ENCODE data around the gene GRAMD1A. TPM values are rescaled to one million over a fixed set of nuclear protein-coding genes. Genes with fewer than 3 reads are reported as not detected.

Gene GRAMD1A
- total RNA-seq, 2 donors from 2014 or later: 115 to 137 TPM

DNA sequence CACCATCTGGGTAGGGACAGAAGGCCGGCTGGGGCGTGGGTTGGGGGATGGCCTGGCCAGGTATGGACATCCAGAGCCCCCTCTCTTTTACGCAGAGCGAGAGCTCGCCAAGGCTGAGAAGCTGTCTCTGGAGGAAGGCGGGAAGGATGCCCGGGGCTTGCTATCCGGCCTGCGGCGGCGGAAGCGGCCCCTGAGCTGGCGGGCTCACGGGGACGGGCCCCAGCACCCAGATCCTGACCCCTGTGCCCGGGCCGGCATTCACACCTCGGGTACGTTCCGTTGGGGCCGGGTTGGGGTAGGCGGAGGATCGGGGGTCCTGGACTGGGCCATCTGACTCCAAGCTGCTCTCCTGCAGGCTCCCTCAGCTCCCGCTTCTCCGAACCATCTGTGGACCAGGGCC is 21.5 kb downstream of the GRAMD1A start:
- no peak overlapping the region for H3K27ac Mint-ChIP-seq
- H3K9me3 ChIP-seq (ENCODE audit: control insufficient read depth, low read length): no peaks in the 10 kb centered on the region
- H3K4me1 Mint-ChIP-seq: no peaks in the 10 kb centered on the region
- no peaks in the 10 kb centered on the region for H3K4me1 ChIP-seq (ENCODE audit: control insufficient read depth, insufficient read depth, low read length)
- no peaks in the 10 kb centered on the region for H3K9me3 Mint-ChIP-seq
- H3K4me3 Mint-ChIP-seq: no peak overlapping the region
- no peak overlapping the region for H3K9ac ChIP-seq (ENCODE audit: extremely low read depth, low read length, poor library complexity, severe bottlenecking)
- TF ChIP-seq, protein P1, sequence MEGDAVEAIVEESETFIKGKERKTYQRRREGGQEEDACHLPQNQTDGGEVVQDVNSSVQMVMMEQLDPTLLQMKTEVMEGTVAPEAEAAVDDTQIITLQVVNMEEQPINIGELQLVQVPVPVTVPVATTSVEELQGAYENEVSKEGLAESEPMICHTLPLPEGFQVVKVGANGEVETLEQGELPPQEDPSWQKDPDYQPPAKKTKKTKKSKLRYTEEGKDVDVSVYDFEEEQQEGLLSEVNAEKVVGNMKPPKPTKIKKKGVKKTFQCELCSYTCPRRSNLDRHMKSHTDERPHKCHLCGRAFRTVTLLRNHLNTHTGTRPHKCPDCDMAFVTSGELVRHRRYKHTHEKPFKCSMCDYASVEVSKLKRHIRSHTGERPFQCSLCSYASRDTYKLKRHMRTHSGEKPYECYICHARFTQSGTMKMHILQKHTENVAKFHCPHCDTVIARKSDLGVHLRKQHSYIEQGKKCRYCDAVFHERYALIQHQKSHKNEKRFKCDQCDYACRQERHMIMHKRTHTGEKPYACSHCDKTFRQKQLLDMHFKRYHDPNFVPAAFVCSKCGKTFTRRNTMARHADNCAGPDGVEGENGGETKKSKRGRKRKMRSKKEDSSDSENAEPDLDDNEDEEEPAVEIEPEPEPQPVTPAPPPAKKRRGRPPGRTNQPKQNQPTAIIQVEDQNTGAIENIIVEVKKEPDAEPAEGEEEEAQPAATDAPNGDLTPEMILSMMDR (conservative IDR thresholded peaks at IDR 0.05): no peak
- H3K36me3 Mint-ChIP-seq (ENCODE audit: low read depth): peaks cover 76% of the 10 kb centered on the region
- no peak for DNase-seq
- WGBS, 2 experiments (ENCODE audit: insufficient coverage in 1 of 2, insufficient read length in 1 of 2): 97% methylated on average over 14 to 25 of the region's 25 CpGs
- H3K36me3 ChIP-seq (ENCODE audit: control insufficient read depth, insufficient read depth, low read length): peaks cover 81% of the 10 kb centered on the region
- no peaks in the 10 kb centered on the region for H3K27me3 Mint-ChIP-seq (ENCODE audit: insufficient read depth)
- H3K27me3 ChIP-seq (ENCODE audit: control insufficient read depth, insufficient read depth, low read length, poor library complexity, severe bottlenecking): no peaks in the 10 kb centered on the region
- no peak overlapping the region for H3K4me3 ChIP-seq (ENCODE audit: low read length)
- no peak overlapping the region for H3K27ac ChIP-seq (ENCODE audit: low read depth, low read length)

DNA sequence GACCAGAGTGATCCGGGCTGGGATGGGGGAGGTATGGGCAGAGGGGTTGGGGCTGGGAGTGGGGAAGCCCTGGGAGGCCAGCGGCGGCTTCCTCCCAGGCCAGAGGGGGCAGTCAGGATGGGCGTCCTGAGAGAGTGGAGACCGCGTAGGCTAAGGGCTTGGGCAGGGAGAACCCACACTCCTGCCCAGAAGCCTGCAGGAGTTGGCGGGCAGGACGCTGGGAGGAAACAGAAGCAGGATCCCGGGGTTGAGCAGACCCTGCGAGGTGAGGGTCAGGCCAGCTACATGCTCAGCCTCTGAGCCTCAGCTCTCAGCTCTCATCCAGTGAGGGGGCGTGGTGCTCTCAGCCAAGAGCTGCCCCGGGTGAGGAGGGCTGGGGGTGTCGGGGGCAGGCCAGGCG is 22.3 kb downstream of the GRAMD1A start:
- WGBS, 2 experiments (ENCODE audit: insufficient coverage in 1 of 2, insufficient read length in 1 of 2): 96 to 100% methylated on average over 10 to 11 of the region's 14 CpGs
- no peaks in the 10 kb centered on the region for H3K27me3 ChIP-seq (ENCODE audit: control insufficient read depth, insufficient read depth, low read length, poor library complexity, severe bottlenecking)
- no peak overlapping the region for H3K4me3 ChIP-seq (ENCODE audit: low read length)
- no peaks in the 10 kb centered on the region for H3K4me1 ChIP-seq (ENCODE audit: control insufficient read depth, insufficient read depth, low read length)
- no peaks in the 10 kb centered on the region for H3K9me3 ChIP-seq (ENCODE audit: control insufficient read depth, low read length)
- TF ChIP-seq, protein P1 (conservative IDR thresholded peaks at IDR 0.05): no peak
- no peaks in the 10 kb centered on the region for H3K27me3 Mint-ChIP-seq (ENCODE audit: insufficient read depth)
- H3K9ac ChIP-seq (ENCODE audit: extremely low read depth, low read length, poor library complexity, severe bottlenecking): no peak overlapping the region
- H3K36me3 Mint-ChIP-seq (ENCODE audit: low read depth): peaks cover 81% of the 10 kb centered on the region
- H3K4me1 Mint-ChIP-seq: no peaks in the 10 kb centered on the region
- no peak overlapping the region for H3K27ac Mint-ChIP-seq
- H3K36me3 ChIP-seq (ENCODE audit: control insufficient read depth, insufficient read depth, low read length): peaks cover 82% of the 10 kb centered on the region
- no peaks in the 10 kb centered on the region for H3K9me3 Mint-ChIP-seq
- no peak for DNase-seq
- H3K27ac ChIP-seq (ENCODE audit: low read depth, low read length): no peak overlapping the region
- H3K4me3 Mint-ChIP-seq: no peak overlapping the region

DNA sequence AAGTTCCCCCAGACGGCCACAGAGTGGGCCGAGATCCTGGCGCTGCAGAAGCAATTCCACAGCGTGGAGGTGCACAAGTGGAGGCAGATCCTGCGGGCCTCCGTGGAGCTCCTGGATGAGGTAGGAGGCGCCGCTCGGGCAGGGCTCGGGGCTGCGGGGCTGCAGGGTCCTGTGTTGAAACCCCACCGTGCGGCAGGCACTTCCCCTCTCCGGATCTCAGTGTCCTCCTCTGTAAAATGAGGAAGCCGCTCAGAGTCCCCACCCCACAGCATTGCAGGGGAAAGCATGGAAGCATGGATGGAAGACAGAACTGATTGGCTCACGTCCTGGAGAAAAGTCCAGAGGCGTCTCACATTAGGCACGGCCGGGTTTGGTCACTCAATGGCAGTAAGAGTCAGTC is 23.3 kb downstream of the GRAMD1A start:
- Histone ChIP-seq H3K27ac (ENCODE audit: low read depth, low read length) (no peak overlapping the region), H3K4me1 (ENCODE audit: control insufficient read depth, insufficient read depth, low read length) (no peaks in the 10 kb centered on the region), H3K9me3 (ENCODE audit: control insufficient read depth, low read length) (no peaks in the 10 kb centered on the region), H3K9ac (ENCODE audit: extremely low read depth, low read length, poor library complexity, severe bottlenecking) (no peak overlapping the region), H3K4me3 (ENCODE audit: low read length) (no peak overlapping the region), H3K36me3 (ENCODE audit: control insufficient read depth, insufficient read depth, low read length) (peaks cover 83% of the 10 kb centered on the region), H3K27me3 (ENCODE audit: control insufficient read depth, insufficient read depth, low read length, poor library complexity, severe bottlenecking) (no peaks in the 10 kb centered on the region)
- 96 to 99% methylated on average over 17 to 19 of the region's 19 CpGs for WGBS, 2 experiments (ENCODE audit: insufficient coverage in 1 of 2, insufficient read length in 1 of 2)
- DNase-seq: no peak
- peaks cover 81% of the 10 kb centered on the region for H3K36me3 Mint-ChIP-seq (ENCODE audit: low read depth)
- no peaks in the 10 kb centered on the region for H3K9me3 Mint-ChIP-seq
- no peak overlapping the region for H3K4me3 Mint-ChIP-seq
- TF ChIP-seq, protein P1 (conservative IDR thresholded peaks at IDR 0.05): no peak
- no peaks in the 10 kb centered on the region for H3K27me3 Mint-ChIP-seq (ENCODE audit: insufficient read depth)
- no peak overlapping the region for H3K27ac Mint-ChIP-seq
- no peaks in the 10 kb centered on the region for H3K4me1 Mint-ChIP-seq
